HFFc6 (cell line): ENCODE results near the gene AGPAT1. TPM values are rescaled to one million over a fixed set of nuclear protein-coding genes. Genes with fewer than 3 reads are reported as not detected.

ENCODE experiments used
- DNase-seq: peaks from one replicate; pipeline ENCODE4 v3.0.0-alpha.2; 2018
- H3K27ac Mint-ChIP-seq: 2 replicates; pipeline ENCODE4 v1.8.0; 2020; ENCODE audit warnings: mild to moderate bottlenecking, mixed read lengths
- H3K27me3 Mint-ChIP-seq: 2 replicates; pipeline ENCODE4 v1.8.0; 2021; ENCODE audit warnings: mild to moderate bottlenecking, moderate library complexity, mixed read lengths; ENCODE audit not compliant: insufficient read depth
- H3K36me3 Mint-ChIP-seq: 2 replicates; pipeline ENCODE4 v1.8.0; 2021; ENCODE audit warnings: low read depth, mixed read lengths
- H3K4me1 Mint-ChIP-seq: 2 replicates; pipeline ENCODE4 v1.8.0; 2020; ENCODE audit warnings: low read depth, mixed read lengths
- H3K4me3 Mint-ChIP-seq: 2 replicates; pipeline ENCODE4 v1.8.0; 2020; ENCODE audit warnings: mild to moderate bottlenecking, moderate library complexity, mixed read lengths
- H3K9me3 Mint-ChIP-seq: 2 replicates; pipeline ENCODE4 v1.8.0; 2020; ENCODE audit warnings: mild to moderate bottlenecking, mixed read lengths
- CTCF ChIP-seq: fragments of 200-600 bp; sonication (generic); IDR thresholded peaks from 2 replicates; pipeline ENCODE4 v1.5.0; 2021; ENCODE audit warnings: antibody characterized with exemption, mild to moderate bottlenecking
- total RNA-seq, 6 experiments: library from RNA; stranded (reverse); fragmentation: NEBNext Ultra II Directional; extraction: Animal tissue kit (Norgen Biotek cat#: 25700); gene quantifications; 2 replicates in 1 of 6; 3 replicates in 5 of 6; pipeline ENCODE4 v1.2.3, GENCODE V29; 2021

AGPAT1 gene
- total RNA-seq, 6 experiments from 2014 or later: 88.8 to 114 (median 104) TPM

GRCh38 chr6:32137454-32137853 is 38.4 kb downstream of the AGPAT1 start:
- Mint-ChIP-seq H3K27ac (no peak overlapping the region), H3K9me3 (no peaks in the 10 kb centered on the region), H3K27me3 (peaks cover 3% of the 10 kb centered on the region; the same call in 1 of the 2 replicates), H3K4me1 (peaks cover 11% of the 10 kb centered on the region), H3K4me3 (no peak overlapping the region), H3K36me3 (no peaks in the 10 kb centered on the region)
- no peak for DNase-seq
- no peak for TF ChIP-seq CTCF

GRCh38 chr6:32133786-32134185 is 42.1 kb downstream of the AGPAT1 start:
- Mint-ChIP-seq H3K4me1 (peaks cover 27% of the 10 kb centered on the region), H3K9me3 (no peaks in the 10 kb centered on the region), H3K36me3 (no peaks in the 10 kb centered on the region), H3K27me3 (peaks cover 2% of the 10 kb centered on the region; the same call in 1 of the 2 replicates), H3K27ac (peak overlapping the region; percentile 23), H3K4me3 (0 out of 2 replicates have a peak overlapping the region, but pooled peaks have one; percentile 1)
- TF ChIP-seq CTCF: no peak
- DNase-seq: peak; percentile 48

- Mint-ChIP-seq H3K9me3 (no peaks in the 10 kb centered on the region), H3K36me3 (peaks cover 1% of the 10 kb centered on the region), H3K4me1 (peaks cover 37% of the 10 kb centered on the region), H3K27ac (peak overlapping the region; percentile 9; the same call in 1 of the 2 replicates), H3K27me3 (peaks cover 2% of the 10 kb centered on the region; the same call in 1 of the 2 replicates), H3K4me3 (no peak overlapping the region)
- no peak for TF ChIP-seq CTCF
- no peak for DNase-seq
Observed at GRCh38 chr6:32132110-32132509, 43.8 kb downstream of the AGPAT1 start.

GRCh38 chr6:32131439-32131948 is 44.4 kb downstream of the AGPAT1 start:
- H3K4me3 Mint-ChIP-seq: no peak overlapping the region
- H3K27me3 Mint-ChIP-seq: peaks cover 2% of the 10 kb centered on the region; the same call in 1 of the 2 replicates
- no peak for TF ChIP-seq CTCF
- no peak overlapping the region for H3K27ac Mint-ChIP-seq
- H3K9me3 Mint-ChIP-seq: no peaks in the 10 kb centered on the region
- H3K36me3 Mint-ChIP-seq: peaks cover 7% of the 10 kb centered on the region
- DNase-seq: no peak
- peaks cover 43% of the 10 kb centered on the region for H3K4me1 Mint-ChIP-seq

DNA sequence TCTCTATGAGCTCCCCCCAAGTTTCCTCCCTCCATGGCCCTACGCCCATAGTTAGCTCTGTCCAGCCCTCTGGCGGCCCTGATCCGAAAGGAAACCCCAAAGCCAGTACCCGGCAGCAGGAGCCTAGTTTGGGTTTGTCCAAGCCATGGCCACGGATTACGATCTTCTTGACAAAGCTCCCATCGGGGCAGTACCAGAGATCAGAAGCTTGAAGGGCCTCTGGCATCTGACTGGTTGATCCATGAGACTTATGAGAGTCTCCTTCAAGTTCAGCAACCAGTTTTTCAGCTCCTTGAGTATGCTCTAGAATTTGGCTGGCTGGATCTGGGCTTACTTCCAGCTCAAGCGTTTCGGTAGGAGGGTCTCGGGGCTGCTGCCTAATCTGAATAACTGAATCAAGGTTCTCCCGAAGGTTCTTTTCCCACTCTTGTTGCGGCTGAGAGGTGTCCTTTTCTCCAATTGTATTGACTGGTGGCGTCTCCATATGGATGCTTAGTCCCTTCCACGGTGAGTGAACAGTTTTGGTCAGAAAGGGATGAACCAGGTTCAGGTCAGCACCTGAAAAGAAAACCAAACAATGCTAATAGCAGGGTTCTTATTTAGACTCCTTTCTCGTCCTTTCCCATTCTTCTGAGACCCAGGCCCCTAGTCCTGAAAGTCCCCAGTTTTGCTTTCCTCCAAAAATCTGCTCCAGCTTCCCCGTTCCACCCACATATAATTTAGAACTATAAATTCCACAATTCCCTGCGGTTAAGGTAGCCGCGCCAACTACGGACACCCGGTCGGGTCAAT is 46.4 kb downstream of the AGPAT1 start:
- DNase-seq: no peak

More for the DNA sequence above, 46.4 kb downstream of the AGPAT1 start:
- Mint-ChIP-seq H3K9me3 (no peaks in the 10 kb centered on the region), H3K4me1 (peaks cover 52% of the 10 kb centered on the region), H3K4me3 (peak overlapping the region; percentile 93), H3K27me3 (peaks cover 2% of the 10 kb centered on the region; the same call in 1 of the 2 replicates), H3K36me3 (peaks cover 18% of the 10 kb centered on the region), H3K27ac (peak overlapping the region; percentile 92)
- TF ChIP-seq CTCF: no peak
